Muscle of arm (tissue), 12 donors: ENCODE data around the gene PDE6B. TPM values are rescaled to one million over a fixed set of nuclear protein-coding genes. Genes with fewer than 3 reads are reported as not detected.
"Not testable (repeated sequence)": the region's sequence is repeated elsewhere in the genome, so short reads cannot be mapped to it uniquely, and the experiment has no call there.

ENCODE experiments used
- DNase-seq: peaks from one replicate; pipeline ENCODE4 v3.0.0-alpha.2; 2013
- polyA plus RNA-seq, 12 donors: library from polyadenylated mRNA; unstranded; fragments of 120-200 nt; gene quantifications; one replicate each; pipeline ENCODE4 v1.2.1, GENCODE V29; 2013; ENCODE audit not compliant: insufficient read length in 12 of 12

Gene PDE6B
- polyA plus RNA-seq, 12 donors: 9.2 to 34.5 (median 13.0) TPM; not detected in 1

- not testable (repeated sequence) for DNase-seq
These were observed 9.9 kb downstream of the PDE6B start for GRCh38 chr4:635066-635835.

DNA sequence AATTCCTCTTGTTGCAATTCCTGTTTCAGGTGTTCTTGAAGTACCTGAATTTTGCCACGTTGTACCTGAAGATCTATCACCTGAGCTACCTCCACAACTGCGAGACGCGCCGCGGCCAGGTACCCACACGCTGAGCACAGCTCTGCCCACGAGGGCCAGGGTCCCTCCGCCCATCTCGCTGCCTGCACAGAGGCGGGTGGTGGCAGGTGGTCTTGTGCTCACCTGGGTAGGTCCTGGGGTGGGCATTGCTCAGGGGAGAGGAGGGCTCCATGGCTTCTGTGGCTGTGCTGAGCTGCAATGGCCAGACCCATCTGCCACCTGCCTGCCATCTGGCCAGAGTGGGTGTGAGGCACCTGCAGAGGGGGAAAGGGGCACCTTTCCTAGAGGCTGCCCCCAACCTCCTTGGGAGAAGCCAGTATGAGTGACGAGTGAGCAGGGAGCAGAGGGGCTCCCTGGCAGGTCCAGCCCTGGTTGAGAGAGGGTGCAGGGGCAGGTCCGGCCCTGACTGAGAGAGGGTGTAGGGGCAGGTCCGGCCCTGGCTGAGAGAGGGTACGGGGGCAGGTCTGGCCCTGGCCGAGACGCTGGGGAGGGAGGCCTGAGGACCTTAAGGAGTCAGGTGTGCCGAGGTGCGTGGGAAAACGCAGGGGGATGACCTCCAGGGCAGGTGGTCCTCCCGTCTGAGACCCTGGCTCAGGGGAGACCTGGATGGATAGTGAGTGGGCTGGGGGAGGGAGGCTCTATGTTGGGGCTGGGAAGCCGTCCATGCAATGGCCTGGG, 10.7 kb downstream of the PDE6B start:
- no peak for DNase-seq

DNA sequence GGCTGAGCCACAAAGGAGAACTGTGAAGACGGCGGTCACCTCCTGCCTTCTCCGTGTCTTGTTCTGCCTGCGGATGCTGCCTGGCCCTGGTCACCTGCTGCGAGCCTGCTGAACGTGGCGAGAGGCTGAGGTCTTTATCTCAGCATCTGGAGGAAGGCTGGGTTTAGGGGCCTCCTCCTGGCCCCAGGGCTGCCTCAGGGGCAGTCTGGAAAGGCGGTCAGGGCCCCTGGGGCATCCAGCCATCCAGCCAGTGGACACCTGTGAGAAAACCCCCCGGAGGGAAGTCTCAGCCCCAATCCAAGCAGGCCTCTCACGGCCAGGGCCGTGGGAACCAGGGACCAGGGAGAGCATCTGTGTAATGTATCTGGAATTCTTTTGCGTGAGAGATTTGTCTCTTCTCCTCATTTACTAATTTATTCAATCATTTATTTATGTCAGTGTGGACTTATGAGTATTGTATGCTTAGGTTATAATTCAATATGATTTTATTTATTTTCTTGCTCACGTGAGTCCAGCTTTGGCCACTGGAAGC, 11.3 kb downstream of the PDE6B start:
- no peak for DNase-seq

- DNase-seq: no peak
These were observed 12.3 kb downstream of the PDE6B start for GRCh38 chr4:637536-638280.

DNA sequence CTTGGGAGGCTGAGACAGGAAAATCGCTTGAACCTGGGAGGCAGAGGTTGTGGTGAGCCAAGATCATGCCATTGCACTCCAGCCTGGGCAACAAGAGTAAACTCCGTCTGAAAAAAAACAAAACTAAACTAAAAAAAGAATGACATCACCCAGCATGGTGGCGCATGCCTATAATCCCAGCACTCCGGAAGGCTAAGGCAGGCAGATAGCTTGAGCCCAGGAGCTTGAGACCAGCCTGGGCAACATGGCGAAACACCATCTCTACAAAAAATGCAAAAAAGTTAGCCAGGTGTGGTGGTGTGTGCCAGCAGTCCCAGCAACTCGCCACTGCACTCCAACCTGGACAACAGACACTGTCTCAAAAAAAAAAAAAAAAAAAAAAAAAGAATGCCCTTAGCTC, 17.0 kb downstream of the PDE6B start:
- DNase-seq: not testable (repeated sequence)

- DNase-seq: no peak
These were observed 21.1 kb downstream of the PDE6B start for GRCh38 chr4:646460-646859.

GRCh38 chr4:647481-647880, 22.1 kb downstream of the PDE6B start:
- no peak for DNase-seq

DNA sequence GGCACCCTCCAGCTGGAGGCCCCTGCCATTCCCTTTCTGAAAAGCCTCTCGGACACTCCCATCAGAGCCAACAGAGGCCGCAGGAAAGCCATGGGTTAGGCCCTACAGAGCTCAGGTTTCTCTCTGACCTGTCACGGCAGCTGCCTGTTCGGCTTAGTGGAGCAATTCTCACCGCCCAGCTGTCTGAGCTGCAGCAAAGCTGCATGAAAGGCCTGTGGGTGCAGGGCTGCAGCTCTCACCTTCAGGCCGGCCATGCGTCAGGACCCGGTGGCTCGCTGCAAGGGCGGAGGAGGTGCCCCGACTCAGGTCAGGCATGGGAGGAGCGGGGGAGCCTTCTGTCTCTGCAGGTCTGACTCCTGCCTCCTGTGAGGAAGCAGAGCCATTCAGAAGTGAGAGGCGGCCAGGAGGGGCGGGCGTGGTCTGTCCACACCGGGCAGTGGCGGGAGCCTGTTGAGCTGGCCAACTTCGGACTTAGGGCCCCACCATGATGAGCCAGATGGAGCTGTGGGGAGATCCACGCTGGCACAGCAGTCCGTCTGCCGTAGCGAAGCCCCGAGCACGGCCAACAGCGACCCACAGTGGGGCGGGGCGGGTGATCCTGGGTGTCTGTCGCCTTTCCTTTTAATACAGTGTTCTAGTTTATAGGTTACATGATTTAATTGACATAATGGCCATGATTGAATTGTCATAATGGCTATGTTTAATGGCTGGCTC, 23.4 kb downstream of the PDE6B start:
- DNase-seq: no peak

DNA sequence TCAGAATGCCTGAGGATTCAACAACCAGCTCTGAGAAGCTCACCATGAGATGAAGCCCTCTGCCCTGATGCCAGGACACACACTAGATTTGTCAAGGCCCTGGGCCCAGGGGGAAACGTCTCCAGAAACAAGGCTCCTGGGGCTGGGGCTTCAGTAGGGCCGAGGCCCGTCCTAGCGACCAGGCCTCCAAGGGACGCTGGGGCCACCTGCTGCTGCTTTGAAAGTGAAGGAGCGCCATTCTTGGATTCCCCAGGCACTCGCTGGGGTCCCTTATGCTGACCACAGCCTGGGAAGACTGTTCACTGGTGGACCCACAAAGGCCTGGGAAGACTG, 23.9 kb downstream of the PDE6B start:
- no peak for DNase-seq

- no peak for DNase-seq
These were observed 24.5 kb downstream of the PDE6B start for GRCh38 chr4:649751-650310.

DNA sequence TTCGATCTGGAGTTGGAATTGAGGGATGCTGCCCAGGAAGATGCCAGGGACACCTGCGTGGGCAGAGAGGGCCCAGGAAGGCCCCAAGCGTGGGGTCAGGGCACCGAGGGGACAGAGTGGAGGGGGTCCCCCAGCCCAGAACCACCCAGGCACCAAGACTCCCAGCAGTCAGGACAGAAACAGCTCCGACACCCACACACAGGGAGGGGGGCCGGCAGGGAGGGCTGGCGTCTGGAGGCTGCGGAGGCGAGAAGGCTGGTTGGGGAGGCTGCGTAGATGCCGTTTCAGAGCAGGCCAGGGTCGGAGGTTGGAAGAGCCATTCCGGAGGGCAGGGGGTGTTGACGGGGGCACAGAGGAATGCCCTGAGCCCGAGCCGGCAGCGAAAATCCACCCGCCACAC, 25.1 kb downstream of the PDE6B start:
- DNase-seq: no peak

GRCh38 chr4:650951-651883, 25.8 kb downstream of the PDE6B start:
- DNase-seq: no peak

- no peak for DNase-seq
These were observed 26.7 kb downstream of the PDE6B start for GRCh38 chr4:651884-652642.

DNA sequence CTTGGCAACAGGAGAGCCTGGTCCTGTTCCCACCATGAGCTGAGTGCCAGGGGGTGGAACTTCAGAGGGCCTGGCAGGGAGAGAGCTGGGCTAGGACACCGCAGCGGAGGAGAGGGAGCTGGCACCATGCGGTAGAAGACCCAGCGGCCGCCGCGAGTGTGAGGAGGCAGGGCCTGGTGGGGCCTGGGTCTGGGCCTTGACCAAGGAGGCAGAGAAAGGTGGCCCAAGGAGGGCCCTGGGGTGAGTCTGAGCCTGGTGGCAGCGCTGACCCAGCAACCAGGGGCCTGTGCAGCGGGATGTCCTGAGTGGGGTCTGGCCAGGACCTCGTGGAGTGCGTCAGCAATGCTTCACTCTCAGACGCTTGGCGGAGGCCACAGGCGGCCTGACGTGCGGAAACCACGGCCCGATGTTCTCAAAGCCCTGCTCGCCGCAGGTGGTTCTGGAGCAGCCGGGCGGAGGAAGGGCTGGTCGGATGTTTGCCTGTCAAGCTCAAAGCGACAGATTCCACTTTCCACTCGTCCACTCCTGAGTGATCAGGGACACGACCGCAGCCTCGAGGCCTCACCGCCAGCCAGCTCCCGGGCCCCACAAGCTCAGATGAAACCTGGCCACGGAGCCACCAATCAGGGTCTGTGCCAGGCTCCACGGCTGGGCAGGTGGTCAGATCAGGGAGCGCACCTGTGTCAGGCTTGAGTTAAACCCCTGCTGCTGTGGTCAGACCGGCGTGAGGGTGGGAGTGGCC, 27.9 kb downstream of the PDE6B start:
- DNase-seq: no peak

DNA sequence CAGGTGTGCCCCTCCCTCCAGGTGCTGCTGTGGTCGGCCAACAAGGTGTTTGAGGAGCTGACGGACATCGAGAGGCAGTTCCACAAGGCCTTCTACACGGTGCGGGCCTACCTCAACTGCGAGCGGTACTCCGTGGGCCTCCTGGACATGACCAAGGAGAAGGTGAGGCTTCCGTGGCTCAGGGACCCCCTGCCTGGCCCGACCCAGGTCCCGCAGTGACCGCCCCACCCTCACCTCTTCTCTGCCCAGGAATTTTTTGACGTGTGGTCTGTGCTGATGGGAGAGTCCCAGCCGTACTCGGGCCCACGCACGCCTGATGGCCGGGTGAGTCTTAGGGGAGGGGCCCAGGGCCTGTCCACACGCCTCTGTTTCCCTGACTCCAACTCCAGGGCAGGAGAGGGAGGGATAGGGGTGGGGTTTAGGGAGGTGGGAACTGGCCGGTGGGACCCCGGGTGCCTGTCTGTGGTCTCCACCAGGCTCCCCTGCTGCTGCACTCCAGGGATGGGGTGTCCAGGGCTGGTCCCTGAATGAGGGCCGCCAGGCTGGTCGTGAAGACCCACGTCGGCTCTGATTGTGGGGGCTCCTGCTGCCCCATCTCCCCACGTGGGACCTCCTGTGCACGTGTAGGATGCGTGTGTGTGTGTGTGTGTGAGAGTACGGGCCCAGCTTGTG, 28.6 kb downstream of the PDE6B start:
- DNase-seq: no peak

GRCh38 chr4:654503-654845, 29.1 kb downstream of the PDE6B start:
- no peak for DNase-seq

- DNase-seq: no peak
These were observed 29.6 kb downstream of the PDE6B start for GRCh38 chr4:654871-655463.
